ENCODE measurements around the gene KIF16B. TPM values are rescaled to one million over a fixed set of nuclear protein-coding genes. Genes with fewer than 3 reads are reported as not detected.

The KIF16B gene
- total RNA-seq, 8 experiments from 2014 or later: 4.5 to 11.7 (median 7.8) TPM

GRCh38 chr20:16541878-16542277, 31.4 kb downstream of the KIF16B start:
- Histone ChIP-seq H3K27ac (no peak overlapping the region), H3K4me1 (replicated peaks in 1 of 2) (no peaks in the 10 kb centered on the region), H3K4me3 (no peak overlapping the region)
- WGBS, 10 experiments: 67 to 100% (median 100%) methylated on average over 1 to 3 of the region's 3 CpGs; no CpG with 5 or more reads in 5 of the 10 experiments
- in situ Hi-C loops (cut with MboI; ENCODE audit: low pct_unique_long_range_greater_than_20kb in 2 of 9, low sequenced_read_pairs in 9 of 9, unreplicated experiment in 9 of 9): no loop called here
- peak in 1 of 8 experiments; percentile 21 for ATAC-seq (replicated peaks in 6 of 8)

- WGBS, 10 experiments: 56 to 100% (median 84%) methylated on average over 2 to 6 of the region's 6 CpGs; no CpG with 5 or more reads in 6 of the 10 experiments
- no peaks in the 10 kb centered on the region for H3K4me1 ChIP-seq (replicated peaks in 1 of 2)
- H3K4me3 ChIP-seq: no peak overlapping the region
- in situ Hi-C loops (cut with MboI; ENCODE audit: low pct_unique_long_range_greater_than_20kb in 2 of 9, low sequenced_read_pairs in 9 of 9, unreplicated experiment in 9 of 9): no loop called here
- no peak overlapping the region for H3K27ac ChIP-seq
- ATAC-seq (replicated peaks in 6 of 8): no peak
Measured at GRCh38 chr20:16541226-16541625, 32.0 kb downstream of the KIF16B start.

- 61 to 100% (median 80%) methylated on average over 1 to 4 of the region's 5 CpGs for WGBS, 10 experiments
- Histone ChIP-seq H3K4me3 (no peak overlapping the region), H3K27ac (no peak overlapping the region), H3K4me1 (replicated peaks in 1 of 2) (no peaks in the 10 kb centered on the region)
- peak in 3 of 8 experiments; percentile 78 to 93 (median 86) for ATAC-seq (replicated peaks in 6 of 8)
- in situ Hi-C loops (cut with MboI; ENCODE audit: low pct_unique_long_range_greater_than_20kb in 2 of 9, low sequenced_read_pairs in 9 of 9, unreplicated experiment in 9 of 9): no loop called here
Measured at GRCh38 chr20:16539280-16540021, 33.8 kb downstream of the KIF16B start.

DNA sequence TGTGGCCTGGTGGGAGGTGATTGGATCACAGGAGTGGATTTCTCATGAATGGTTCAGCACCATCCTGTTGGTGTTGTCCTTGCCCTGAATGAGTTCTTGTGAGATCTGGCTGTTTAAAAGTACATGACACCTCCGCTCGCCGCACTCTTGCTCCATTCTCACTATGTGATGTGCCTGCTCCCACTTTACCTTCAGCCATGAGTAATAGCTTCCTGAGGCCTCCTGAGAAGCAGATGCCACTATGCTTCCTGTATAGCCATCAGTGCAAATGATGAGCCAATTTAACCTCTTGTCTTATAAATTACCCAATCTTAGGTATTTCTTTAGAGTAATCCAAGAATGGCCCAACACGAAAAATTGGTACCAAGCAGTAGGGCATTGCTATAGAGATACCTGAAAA, 34.5 kb downstream of the KIF16B start:
- WGBS, 10 experiments: 84 to 100% (median 94%) methylated on average over 1 to 4 of the region's 4 CpGs; no CpG with 5 or more reads in 3 of the 10 experiments
- no peak overlapping the region for H3K4me3 ChIP-seq
- in situ Hi-C loops (cut with MboI; ENCODE audit: low pct_unique_long_range_greater_than_20kb in 2 of 9, low sequenced_read_pairs in 9 of 9, unreplicated experiment in 9 of 9): no loop called here
- H3K27ac ChIP-seq: no peak overlapping the region
- no peaks in the 10 kb centered on the region for H3K4me1 ChIP-seq (replicated peaks in 1 of 2)
- ATAC-seq (replicated peaks in 6 of 8): no peak

GRCh38 chr20:16537918-16538317, 35.3 kb downstream of the KIF16B start:
- Histone ChIP-seq H3K27ac (no peak overlapping the region), H3K4me1 (replicated peaks in 1 of 2) (no peaks in the 10 kb centered on the region), H3K4me3 (no peak overlapping the region)
- peak in 1 of 8 experiments; percentile 55 for ATAC-seq (replicated peaks in 6 of 8)
- in situ Hi-C loops (cut with MboI; ENCODE audit: low pct_unique_long_range_greater_than_20kb in 2 of 9, low sequenced_read_pairs in 9 of 9, unreplicated experiment in 9 of 9): no loop called here
- WGBS, 10 experiments: 50 to 100% (median 80%) methylated on average over 1 to 2 of the region's 2 CpGs; no CpG with 5 or more reads in 3 of the 10 experiments

DNA sequence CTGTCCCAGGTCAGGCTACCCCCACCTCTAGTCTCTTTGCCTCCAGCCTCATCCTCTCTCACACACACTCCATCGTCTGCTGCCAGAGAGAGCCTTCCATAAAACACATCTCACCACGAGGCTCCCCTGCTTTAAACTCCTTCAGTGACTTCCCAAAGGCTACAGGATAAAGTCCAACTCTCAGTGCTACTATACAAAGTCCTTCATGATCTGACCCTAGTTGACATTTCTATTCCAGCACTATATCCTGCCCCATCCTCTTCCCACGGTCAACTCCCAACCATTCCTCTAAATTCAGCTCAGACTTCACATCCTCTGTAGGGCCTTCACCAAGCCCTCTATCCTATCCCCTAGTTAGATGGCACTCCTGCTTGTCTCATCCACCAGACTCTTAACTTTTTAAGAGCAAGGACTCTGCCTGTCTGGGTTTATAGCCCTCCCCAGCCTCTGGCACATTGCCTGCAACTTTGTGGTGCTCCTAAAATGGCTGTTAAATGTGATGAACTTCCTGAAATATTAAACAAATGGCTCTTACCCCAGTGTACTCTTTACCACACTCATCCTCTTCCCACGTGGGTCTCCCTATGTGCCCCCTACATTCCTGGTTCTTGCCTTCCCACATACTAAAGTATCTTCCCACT, 36.1 kb downstream of the KIF16B start:
- H3K27ac ChIP-seq: no peak overlapping the region
- WGBS, 10 experiments: 30 to 100% (median 83%) methylated on average over 1 to 3 of the region's 4 CpGs; no CpG with 5 or more reads in 1 of the 10 experiments
- no peaks in the 10 kb centered on the region for H3K4me1 ChIP-seq (replicated peaks in 1 of 2)
- no peak overlapping the region for H3K4me3 ChIP-seq
- in situ Hi-C loops (cut with MboI; ENCODE audit: low pct_unique_long_range_greater_than_20kb in 2 of 9, low sequenced_read_pairs in 9 of 9, unreplicated experiment in 9 of 9): no loop called here
- no peak for ATAC-seq (replicated peaks in 6 of 8)

DNA sequence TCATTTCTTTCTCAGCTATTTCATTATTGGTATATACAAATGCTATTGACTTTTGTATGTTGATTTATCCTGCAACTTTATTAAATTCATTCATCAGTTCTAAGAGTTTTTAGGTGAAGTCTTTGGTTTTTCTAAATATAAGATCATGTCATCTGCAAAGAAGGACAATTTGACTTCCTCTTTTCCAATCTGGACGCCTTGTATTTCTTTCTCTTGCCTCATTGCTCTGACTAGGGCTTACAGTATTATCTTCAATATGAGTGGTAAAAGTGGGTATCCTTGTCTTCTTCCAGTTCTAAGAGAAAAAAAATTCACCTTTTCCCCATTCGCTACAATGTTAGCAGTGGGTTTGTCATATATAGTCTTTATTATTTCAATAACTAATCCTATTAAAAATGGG, 38.0 kb downstream of the KIF16B start:
- in situ Hi-C loops (cut with MboI; ENCODE audit: low pct_unique_long_range_greater_than_20kb in 2 of 9, low sequenced_read_pairs in 9 of 9, unreplicated experiment in 9 of 9): no loop called here
- Histone ChIP-seq H3K27ac (no peak overlapping the region), H3K4me3 (no peak overlapping the region), H3K4me1 (replicated peaks in 1 of 2) (no peaks in the 10 kb centered on the region)
- ATAC-seq (replicated peaks in 6 of 8): no peak
- 75 to 100% (median 87%) methylated on average over 1 to 2 of the region's 2 CpGs for WGBS, 10 experiments

- no peak for ATAC-seq (replicated peaks in 6 of 8)
- 60 to 100% (median 95%) methylated on average over 1 of the region's 1 CpG; no CpG with 5 or more reads in 2 of the 10 experiments for WGBS, 10 experiments
- Histone ChIP-seq H3K4me1 (replicated peaks in 1 of 2) (no peaks in the 10 kb centered on the region), H3K4me3 (no peak overlapping the region), H3K27ac (no peak overlapping the region)
- in situ Hi-C loops (cut with MboI; ENCODE audit: low pct_unique_long_range_greater_than_20kb in 2 of 9, low sequenced_read_pairs in 9 of 9, unreplicated experiment in 9 of 9): no loop called here
Measured at GRCh38 chr20:16533502-16533901, 39.7 kb downstream of the KIF16B start.

DNA sequence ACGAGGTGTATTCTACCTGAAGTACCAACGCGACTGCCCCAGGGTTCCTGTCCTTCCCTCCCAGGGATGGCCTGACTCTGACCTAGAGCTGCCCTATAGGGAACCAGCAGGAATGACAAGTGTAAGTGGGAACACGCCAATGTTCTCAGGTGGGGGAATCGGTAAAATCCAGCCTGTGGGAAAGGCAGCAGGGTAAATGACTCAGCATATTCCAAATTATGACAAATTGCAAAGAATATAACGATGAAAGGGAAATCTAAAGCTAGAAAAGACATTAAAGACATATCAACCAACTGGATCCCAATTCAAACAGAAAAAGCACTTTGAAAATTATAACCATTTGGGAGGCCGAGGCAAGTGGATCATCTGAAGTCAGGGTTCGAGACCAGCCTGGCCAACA, 41.8 kb downstream of the KIF16B start:
- in situ Hi-C loops (cut with MboI; ENCODE audit: low pct_unique_long_range_greater_than_20kb in 2 of 9, low sequenced_read_pairs in 9 of 9, unreplicated experiment in 9 of 9): no loop called here
- Histone ChIP-seq H3K4me1 (replicated peaks in 1 of 2) (peaks cover 0 to 5% of the 10 kb centered on the region in 2 donors), H3K27ac (no peak overlapping the region), H3K4me3 (no peak overlapping the region)
- ATAC-seq (replicated peaks in 6 of 8): no peak
- 87 to 100% (median 98%) methylated on average over 1 to 8 of the region's 8 CpGs for WGBS, 10 experiments

DNA sequence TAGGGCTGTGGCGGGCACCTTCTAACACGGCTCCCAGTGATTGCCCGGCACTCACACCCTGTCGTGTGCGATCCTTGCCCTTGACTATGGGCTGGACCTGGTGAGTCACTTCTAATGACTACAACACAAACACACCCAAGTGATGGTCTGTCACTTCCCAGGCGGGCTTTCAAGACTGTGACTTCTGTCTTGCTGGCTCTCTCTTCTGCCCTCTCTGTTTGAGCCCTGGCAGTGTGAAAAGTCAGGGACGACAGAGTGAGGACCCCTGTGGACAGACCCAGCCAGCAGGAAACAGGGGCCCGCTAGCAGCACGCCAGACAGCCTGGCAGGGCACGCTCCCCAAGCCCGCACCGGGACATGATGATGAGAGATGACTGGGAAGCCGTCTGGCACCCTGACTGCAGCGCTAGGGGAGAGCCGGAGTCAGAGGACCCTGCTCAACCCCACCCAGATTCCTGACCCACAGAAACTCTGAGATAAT, 43.0 kb downstream of the KIF16B start:
- 12 to 97% (median 94%) methylated on average over 3 to 7 of the region's 15 CpGs; no CpG with 5 or more reads in 5 of the 10 experiments for WGBS, 10 experiments
- Histone ChIP-seq H3K4me1 (replicated peaks in 1 of 2) (peaks cover 0 to 5% of the 10 kb centered on the region in 2 donors), H3K27ac (no peak overlapping the region), H3K4me3 (no peak overlapping the region)
- in situ Hi-C loops (cut with MboI; ENCODE audit: low pct_unique_long_range_greater_than_20kb in 2 of 9, low sequenced_read_pairs in 9 of 9, unreplicated experiment in 9 of 9): no loop called here
- peak in 4 of 8 experiments; percentile 19 to 95 (median 66) for ATAC-seq (replicated peaks in 6 of 8)

DNA sequence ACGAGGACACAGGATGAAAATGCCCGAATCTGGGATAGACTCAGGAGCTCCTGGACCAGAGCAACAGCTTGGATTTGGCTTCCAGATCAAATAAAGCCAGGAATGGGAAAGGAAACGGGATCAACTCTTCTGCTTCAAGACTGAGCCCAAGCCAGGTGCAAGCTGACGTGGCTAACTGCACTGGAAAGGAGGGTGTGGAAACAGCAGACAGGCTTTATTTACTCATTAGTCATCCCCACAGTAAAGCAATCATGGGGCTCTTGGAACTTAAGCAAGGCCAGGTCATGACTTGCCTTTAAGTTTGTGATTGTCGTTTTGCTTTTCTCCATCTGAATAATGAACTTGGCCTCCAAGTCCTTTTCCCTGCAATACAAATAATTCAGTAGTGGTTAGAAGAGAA, 45.2 kb downstream of the KIF16B start:
- in situ Hi-C loops (cut with MboI; ENCODE audit: low pct_unique_long_range_greater_than_20kb in 2 of 9, low sequenced_read_pairs in 9 of 9, unreplicated experiment in 9 of 9): no loop called here
- H3K4me1 ChIP-seq (replicated peaks in 1 of 2): peaks cover 0 to 5% of the 10 kb centered on the region in 2 donors
- H3K27ac ChIP-seq: no peak overlapping the region
- ATAC-seq (replicated peaks in 6 of 8): peak; percentile 38 to 88 (median 73)
- no peak overlapping the region for H3K4me3 ChIP-seq
- WGBS, 10 experiments: 18 to 68% (median 57%) methylated on average over 1 to 5 of the region's 5 CpGs; no CpG with 5 or more reads in 1 of the 10 experiments

- in situ Hi-C loops (cut with MboI; ENCODE audit: low pct_unique_long_range_greater_than_20kb in 2 of 9, low sequenced_read_pairs in 9 of 9, unreplicated experiment in 9 of 9): no loop called here
- peaks cover 0 to 5% of the 10 kb centered on the region in 2 donors for H3K4me1 ChIP-seq (replicated peaks in 1 of 2)
- ATAC-seq (replicated peaks in 6 of 8): no peak
- H3K27ac ChIP-seq: no peak overlapping the region
- WGBS, 10 experiments: 67 to 100% (median 98%) methylated on average over 1 to 3 of the region's 3 CpGs; no CpG with 5 or more reads in 2 of the 10 experiments
- no peak overlapping the region for H3K4me3 ChIP-seq
Measured at GRCh38 chr20:16527438-16527837, 45.8 kb downstream of the KIF16B start.
